Measurements from ENCODE around the gene GOLM1.

- no peak for TF ChIP-seq CTCF (IDR thresholded peaks at IDR 0.05)
- no peak for TF ChIP-seq EZH2 (IDR thresholded peaks at IDR 0.05; ENCODE audit: borderline replicate concordance, insufficient read depth, low read depth, low read length, poor library complexity, severe bottlenecking)
Observed at GRCh38 chr9:86054695-86055094, 44.7 kb downstream of the GOLM1 start.
